DND-41 (cell line): ENCODE data around the gene SLC2A6.
A peak's percentile ranks its signal among the peaks of the same experiment; 100 is the strongest.

Experiments used
- EZH2 ChIP-seq: IDR thresholded peaks from 3 replicates; pipeline ENCODE4 v1.6.1; 2012; ENCODE audit warnings: borderline replicate concordance, low read depth, mild to moderate bottlenecking, moderate library complexity, low read length, inconsistent platforms; ENCODE audit not compliant: severe bottlenecking
- TF ChIP-seq, protein P1 (sequence below): IDR thresholded peaks from 2 replicates; pipeline ENCODE4 v1.5.1; 2012; ENCODE audit warnings: borderline replicate concordance, low read length, moderate library complexity, mild to moderate bottlenecking; ENCODE audit not compliant: poor library complexity, severe bottlenecking; ENCODE audit errors: extremely low read depth

DNA sequence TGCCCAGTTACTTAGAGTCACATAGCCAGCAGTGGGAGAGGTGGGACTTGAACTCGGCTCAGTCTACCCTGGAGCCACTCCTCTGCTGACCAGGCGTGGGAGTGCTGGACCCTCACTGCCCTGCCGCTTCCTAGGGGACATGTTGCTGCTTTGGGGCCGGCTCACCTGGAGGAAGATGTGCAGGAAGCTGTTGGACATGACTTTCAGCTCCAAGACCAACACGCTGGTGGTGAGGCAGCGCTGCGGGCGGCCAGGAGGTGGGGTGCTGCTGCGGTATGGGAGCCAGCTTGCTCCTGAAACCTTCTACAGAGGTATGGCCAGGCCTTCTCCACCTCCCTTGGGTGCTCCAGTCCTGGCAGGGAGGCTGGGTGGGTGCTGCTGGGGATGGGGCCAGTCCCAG, 22.5 kb downstream of the SLC2A6 start:
- TF ChIP-seq, protein P1, sequence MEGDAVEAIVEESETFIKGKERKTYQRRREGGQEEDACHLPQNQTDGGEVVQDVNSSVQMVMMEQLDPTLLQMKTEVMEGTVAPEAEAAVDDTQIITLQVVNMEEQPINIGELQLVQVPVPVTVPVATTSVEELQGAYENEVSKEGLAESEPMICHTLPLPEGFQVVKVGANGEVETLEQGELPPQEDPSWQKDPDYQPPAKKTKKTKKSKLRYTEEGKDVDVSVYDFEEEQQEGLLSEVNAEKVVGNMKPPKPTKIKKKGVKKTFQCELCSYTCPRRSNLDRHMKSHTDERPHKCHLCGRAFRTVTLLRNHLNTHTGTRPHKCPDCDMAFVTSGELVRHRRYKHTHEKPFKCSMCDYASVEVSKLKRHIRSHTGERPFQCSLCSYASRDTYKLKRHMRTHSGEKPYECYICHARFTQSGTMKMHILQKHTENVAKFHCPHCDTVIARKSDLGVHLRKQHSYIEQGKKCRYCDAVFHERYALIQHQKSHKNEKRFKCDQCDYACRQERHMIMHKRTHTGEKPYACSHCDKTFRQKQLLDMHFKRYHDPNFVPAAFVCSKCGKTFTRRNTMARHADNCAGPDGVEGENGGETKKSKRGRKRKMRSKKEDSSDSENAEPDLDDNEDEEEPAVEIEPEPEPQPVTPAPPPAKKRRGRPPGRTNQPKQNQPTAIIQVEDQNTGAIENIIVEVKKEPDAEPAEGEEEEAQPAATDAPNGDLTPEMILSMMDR: peak; percentile 38
- no peak for TF ChIP-seq EZH2
